H1 (cell line): ENCODE results near the gene CTTNBP2. TPM values are rescaled to one million over a fixed set of nuclear protein-coding genes. Genes with fewer than 3 reads are reported as not detected.

Source experiments
- BACH1 ChIP-seq: IDR thresholded peaks from 2 replicates; pipeline ENCODE4 v1.6.1; 2012; ENCODE audit warnings: low read length, improper control_type of control experiment
- CBX5 ChIP-seq: fragments of 300-800, 300-1000 bp; sonication (generic); IDR thresholded peaks from 2 replicates; pipeline ENCODE4 v1.7.1; 2016; ENCODE audit warnings: antibody characterized with exemption, low read length, low read depth
- SAP30 ChIP-seq: fragments of 300-600 bp; sonication (generic); IDR thresholded peaks from 2 replicates; pipeline ENCODE4 v1.7.1; 2012; ENCODE audit warnings: low read length, moderate library complexity, mild to moderate bottlenecking, inconsistent platforms; ENCODE audit not compliant: insufficient read depth, insufficient replicate concordance
- TBP ChIP-seq: IDR thresholded peaks from 2 replicates; pipeline ENCODE4 v1.6.1; 2011; ENCODE audit warnings: low read depth, low read length, improper control_type of control experiment
- polyA plus RNA-seq, 7 experiments: library from polyadenylated mRNA; depleted of rRNA in 3 of 7; stranded (reverse) in 5 of 7; unstranded in 2 of 7; fragments of >200 nt in 5 of 7; fragments of 200-250 nt in 2 of 7; gene quantifications; 1 replicate in 5 of 7; 2 replicates in 1 of 7; 4 replicates in 1 of 7; pipeline versions ENCODE4 v1.2.1 to v1.2.3, GENCODE V29; 2011 to 2013; ENCODE audit warnings: missing spikeins in 2 of 7, mixed read lengths in 2 of 7
- total RNA-seq: library from RNA; stranded (reverse); fragmentation: NEBNext Ultra II Directional; extraction: Animal tissue kit (Norgen Biotek cat#: 25700); gene quantifications from 2 replicates; pipeline ENCODE4 v1.2.1, GENCODE V29; 2021
- TF ChIP-seq, protein P1 (sequence below): IDR thresholded peaks from 2 replicates; pipeline ENCODE4 v1.6.1; 2012; ENCODE audit warnings: inconsistent platforms

Gene CTTNBP2
- total and polyA plus RNA-seq, 2 of the 8 experiments (the other 6 are each of a cell fraction or from before 2014, with no cell fraction given) = 15.3 to 35.1 TPM

- TF ChIP-seq BACH1 = no peak
- no peak for TF ChIP-seq CBX5
- TF ChIP-seq, protein P1, sequence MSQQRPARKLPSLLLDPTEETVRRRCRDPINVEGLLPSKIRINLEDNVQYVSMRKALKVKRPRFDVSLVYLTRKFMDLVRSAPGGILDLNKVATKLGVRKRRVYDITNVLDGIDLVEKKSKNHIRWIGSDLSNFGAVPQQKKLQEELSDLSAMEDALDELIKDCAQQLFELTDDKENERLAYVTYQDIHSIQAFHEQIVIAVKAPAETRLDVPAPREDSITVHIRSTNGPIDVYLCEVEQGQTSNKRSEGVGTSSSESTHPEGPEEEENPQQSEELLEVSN = no peak
- no peak for TF ChIP-seq TBP
- no peak for TF ChIP-seq SAP30
- TF ChIP-seq, all 59 proteins: peak for 0
These were observed 131.3 kb downstream of the CTTNBP2 start (continued) for GRCh38 chr7:117741962-117742361.
